ENCODE results near the gene CPS1. TPM values are rescaled to one million over a fixed set of nuclear protein-coding genes. Genes with fewer than 3 reads are reported as not detected.

CPS1 gene
- total and polyA plus RNA-seq, 2 experiments from 2014 or later, result 5.5 to 11.0 TPM

- H3K4me3 Mint-ChIP-seq, result no peak overlapping the region
- no peaks in the 10 kb centered on the region for H4K20me1 ChIP-seq (replicated peaks; ENCODE audit: insufficient read depth)
- H3K4me1 ChIP-seq (ENCODE audit: insufficient read depth), result no peaks in the 10 kb centered on the region
- no peaks in the 10 kb centered on the region for H3K27me3 Mint-ChIP-seq (ENCODE audit: insufficient read depth, low read depth, poor library complexity)
- TF ChIP-seq CTCF (conservative IDR thresholded peaks at IDR 0.05; ENCODE audit: low read depth in 2 of 2) (peak; percentile 80 to 94), CREB1 (CRISPR knock-in tag; IDR thresholded peaks at IDR 0.05; ENCODE audit: low read depth) (no peak), ZNF331 (CRISPR knock-in tag; IDR thresholded peaks at IDR 0.05; ENCODE audit: low read depth) (no peak), NANOG (IDR thresholded peaks at IDR 0.05; ENCODE audit: borderline replicate concordance) (no peak), JUNB (IDR thresholded peaks at IDR 0.05; ENCODE audit: unreplicated experiment) (no peak), ZNF462 (CRISPR knock-in tag; IDR thresholded peaks at IDR 0.05) (no peak), ETS1 (IDR thresholded peaks at IDR 0.05) (no peak)
- no peak overlapping the region for H2AFZ ChIP-seq
- H3K4me1 Mint-ChIP-seq, result peaks cover 3% of the 10 kb centered on the region; the same call in 2 of the 3 replicates
- DNase-seq (ENCODE audit: low spot score), result peak; percentile 87
- no peak overlapping the region for H3K4me3 ChIP-seq
- H3K9me2 ChIP-seq (ENCODE audit: insufficient read depth), result no peaks in the 10 kb centered on the region
- no peak overlapping the region for H3K4me2 ChIP-seq
- no peaks in the 10 kb centered on the region for H3K9me3 Mint-ChIP-seq
- H3K79me2 ChIP-seq (replicated peaks; ENCODE audit: insufficient read depth), result no peaks in the 10 kb centered on the region
- H3K27ac Mint-ChIP-seq, result peak overlapping the region; percentile 80
- no peaks in the 10 kb centered on the region for H3K27me3 ChIP-seq (ENCODE audit: insufficient read depth)
- H3K27ac ChIP-seq (ENCODE audit: low read depth), result no peak overlapping the region
- H3K36me3 ChIP-seq (ENCODE audit: insufficient read depth), result no peaks in the 10 kb centered on the region
- H3F3A ChIP-seq (replicated peaks; ENCODE audit: low read depth), result no peaks in the 10 kb centered on the region
- no peaks in the 10 kb centered on the region for H3K36me3 Mint-ChIP-seq (ENCODE audit: low read depth)
- ATAC-seq, result peak; percentile 78
Observed at GRCh38 chr2:210577263-210578071, 21.1 kb downstream of the CPS1 start.
